ENCODE data around the gene CDH13.

DNA sequence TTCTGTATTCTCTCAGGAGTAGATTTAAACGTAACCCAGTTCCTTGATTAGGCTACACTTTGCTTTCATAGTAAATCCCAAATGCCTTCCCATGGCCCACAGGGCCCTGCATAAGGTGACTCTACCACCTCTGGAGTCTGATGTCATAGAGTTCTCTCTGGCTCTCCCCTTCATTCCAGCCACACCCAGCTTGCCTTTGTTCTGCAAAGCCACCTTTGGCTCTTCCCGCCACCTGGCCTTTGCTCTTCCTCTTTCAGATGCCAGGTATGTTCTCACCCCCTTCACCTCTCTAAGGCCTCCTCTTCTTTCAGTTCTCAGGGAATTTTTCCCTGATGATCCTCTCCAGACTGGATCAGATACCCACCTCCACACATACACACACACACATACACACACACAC is 1039.7 kb downstream of the CDH13 start:
- no peak for TF ChIP-seq CTCF (IDR thresholded peaks at IDR 0.05)
- no peak for TF ChIP-seq POLR2A (IDR thresholded peaks at IDR 0.05)
